Neural cell (in vitro differentiated cells): ENCODE results near the gene DPP6. TPM values are rescaled to one million over a fixed set of nuclear protein-coding genes. Genes with fewer than 3 reads are reported as not detected.

Experiments used
- H2AFZ ChIP-seq: fragments of 200-600, 300-800 bp; sonication (generic), shearing (Covaris generic); 2 replicates; pipeline ENCODE4 v1.6.0; 2014; ENCODE audit warnings: low read depth, mild to moderate bottlenecking, antibody characterized with exemption, low read length, moderate library complexity
- H3F3A ChIP-seq: fragments of 200-600 bp; shearing (Covaris generic); 2 replicates; pipeline ENCODE4 v1.6.1; 2016; ENCODE audit warnings: mild to moderate bottlenecking, moderate library complexity, mixed read lengths, antibody characterized with exemption, low read length; ENCODE audit not compliant: insufficient read depth, poor library complexity, severe bottlenecking
- H3K27ac ChIP-seq: fragments of 200-600, 300-800 bp; sonication (generic), shearing (Covaris generic); 2 replicates; pipeline ENCODE4 v1.5.1; 2014; ENCODE audit warnings: mild to moderate bottlenecking, low read length, moderate library complexity
- H3K27me3 ChIP-seq: fragments of 300-800, 200-600 bp; sonication (generic), shearing (Covaris generic); 2 replicates; pipeline ENCODE4 v1.6.0; 2014; ENCODE audit warnings: mild to moderate bottlenecking, low read depth, low read length, moderate library complexity; ENCODE audit not compliant: insufficient read depth
- H3K36me3 ChIP-seq: fragments of 300-800, 200-600 bp; sonication (generic), shearing (Covaris generic); 2 replicates; pipeline ENCODE4 v1.5.1; 2014; ENCODE audit warnings: mild to moderate bottlenecking, antibody characterized with exemption, low read length, moderate library complexity; ENCODE audit not compliant: insufficient read depth
- H3K4me2 ChIP-seq: fragments of 300-800, 200-600 bp; sonication (generic), shearing (Covaris generic); 2 replicates; pipeline ENCODE4 v1.6.0; 2014; ENCODE audit warnings: mild to moderate bottlenecking, low read length
- H3K4me3 ChIP-seq: fragments of 300-800, 200-600 bp; sonication (generic), shearing (Covaris generic); 2 replicates; pipeline ENCODE4 v1.5.1; 2014; ENCODE audit warnings: mild to moderate bottlenecking, low read length, moderate library complexity
- H3K79me2 ChIP-seq: fragments of 200-600 bp; shearing (Covaris generic); replicated peaks from 2 replicates; pipeline ENCODE4 v1.6.0; 2014; ENCODE audit warnings: mild to moderate bottlenecking, low read length, moderate library complexity; ENCODE audit not compliant: insufficient read depth
- H3K9ac ChIP-seq: fragments of 300-800, 200-600 bp; sonication (generic), shearing (Covaris generic); 2 replicates; pipeline ENCODE4 v1.6.1; 2016; ENCODE audit warnings: mild to moderate bottlenecking, low read length, mixed read lengths
- H3K9me2 ChIP-seq: fragments of 200-600 bp; shearing (Covaris generic); 2 replicates; pipeline ENCODE4 v1.6.1; 2016; ENCODE audit warnings: mild to moderate bottlenecking, low read length, mixed read lengths; ENCODE audit not compliant: insufficient read depth
- H3K9me3 ChIP-seq: fragments of 200-600, 300-800 bp; sonication (generic), shearing (Covaris generic); 2 replicates; pipeline ENCODE4 v1.6.1; 2016; ENCODE audit warnings: mild to moderate bottlenecking, mixed run types, low read length, moderate library complexity, mixed read lengths
- H4K20me1 ChIP-seq: fragments of 200-600 bp; shearing (Covaris generic); 2 replicates; pipeline ENCODE4 v1.6.1; 2016; ENCODE audit warnings: mild to moderate bottlenecking, mixed run types; ENCODE audit not compliant: insufficient read depth
- EP300 ChIP-seq: fragments of 450-650 bp; conservative IDR thresholded peaks from 2 replicates; pipeline ENCODE4 v1.6.1; 2014; ENCODE audit warnings: antibody characterized with exemption, mild to moderate bottlenecking, moderate library complexity; ENCODE audit not compliant: poor library complexity, severe bottlenecking
- EZH2 ChIP-seq: fragments of 200-600, 300-800 bp; shearing (Covaris generic), sonication (generic); IDR thresholded peaks from 2 replicates; pipeline ENCODE4 v1.6.1; 2014; ENCODE audit warnings: antibody characterized with exemption, low read length, borderline replicate concordance, mild to moderate bottlenecking; ENCODE audit not compliant: insufficient read depth, poor library complexity, severe bottlenecking
- MXI1 ChIP-seq: fragments of 450-650 bp; conservative IDR thresholded peaks from 2 replicates; pipeline ENCODE4 v1.6.1; 2014; ENCODE audit warnings: antibody characterized with exemption, mild to moderate bottlenecking; ENCODE audit not compliant: poor library complexity, severe bottlenecking
- POLR2AphosphoS5 ChIP-seq: IDR thresholded peaks from 2 replicates; pipeline ENCODE4 v1.6.1; 2012
- RAD21 ChIP-seq: fragments of 450-650 bp; conservative IDR thresholded peaks from 2 replicates; pipeline ENCODE4 v1.6.1; 2014; ENCODE audit warnings: antibody characterized with exemption, mild to moderate bottlenecking, moderate library complexity
- SMC3 ChIP-seq: fragments of 450-650 bp; conservative IDR thresholded peaks from 2 replicates; pipeline ENCODE4 v1.6.1; 2014; ENCODE audit warnings: antibody characterized with exemption, mild to moderate bottlenecking, moderate library complexity; ENCODE audit not compliant: poor library complexity
- TAF1 ChIP-seq: IDR thresholded peaks from 2 replicates; pipeline ENCODE4 v1.6.1; 2012; ENCODE audit warnings: low read depth
- polyA plus RNA-seq: library from polyadenylated mRNA; depleted of rRNA; stranded (reverse); fragments of >200 nt; gene quantifications from 2 replicates; pipeline ENCODE4 v1.2.3, GENCODE V29; 2014
- TF ChIP-seq, protein P1 (sequence below): IDR thresholded peaks from 2 replicates; pipeline ENCODE4 v1.6.1; 2012; ENCODE audit warnings: borderline replicate concordance
- TF ChIP-seq, protein P2 (sequence below): fragments of 450-650 bp; IDR thresholded peaks from 2 replicates; pipeline ENCODE4 v1.5.1; 2014; ENCODE audit warnings: antibody characterized with exemption, mild to moderate bottlenecking, moderate library complexity; ENCODE audit not compliant: poor library complexity, severe bottlenecking

The DPP6 gene
- polyA plus RNA-seq, 1 donor from 2014 or later = 20.4 TPM

DNA sequence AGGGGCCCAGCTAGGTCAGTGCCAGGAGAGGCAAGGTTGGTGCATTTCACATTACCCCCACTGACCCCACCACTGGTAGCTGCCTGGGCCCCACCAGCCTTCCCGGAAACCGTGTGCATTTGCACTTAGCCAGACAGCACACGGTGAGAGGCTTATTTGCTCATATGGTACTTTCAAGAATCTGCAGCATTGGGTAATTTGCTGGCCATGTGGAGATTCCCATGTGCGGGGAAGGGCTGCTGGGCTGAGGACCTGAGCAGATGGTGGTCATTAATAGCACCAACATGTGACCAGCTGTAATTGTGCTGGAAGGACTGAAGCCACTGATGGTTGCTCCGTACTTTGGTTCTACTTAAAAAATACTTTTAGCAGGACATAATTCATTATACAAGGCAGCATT, 323.8 kb downstream of the DPP6 start:
- Histone ChIP-seq H4K20me1 (no peaks in the 10 kb centered on the region), H3K36me3 (no peaks in the 10 kb centered on the region), H3K9me2 (no peaks in the 10 kb centered on the region), H2AFZ (no peak overlapping the region), H3K9me3 (no peaks in the 10 kb centered on the region), H3F3A (no peaks in the 10 kb centered on the region), H3K79me2 (no peaks in the 10 kb centered on the region), H3K4me2 (no peak overlapping the region), H3K27ac (no peak overlapping the region), H3K9ac (no peak overlapping the region), H3K27me3 (no peaks in the 10 kb centered on the region), H3K4me3 (no peak overlapping the region)
- no peak for TF ChIP-seq MXI1
- TF ChIP-seq, protein P1, sequence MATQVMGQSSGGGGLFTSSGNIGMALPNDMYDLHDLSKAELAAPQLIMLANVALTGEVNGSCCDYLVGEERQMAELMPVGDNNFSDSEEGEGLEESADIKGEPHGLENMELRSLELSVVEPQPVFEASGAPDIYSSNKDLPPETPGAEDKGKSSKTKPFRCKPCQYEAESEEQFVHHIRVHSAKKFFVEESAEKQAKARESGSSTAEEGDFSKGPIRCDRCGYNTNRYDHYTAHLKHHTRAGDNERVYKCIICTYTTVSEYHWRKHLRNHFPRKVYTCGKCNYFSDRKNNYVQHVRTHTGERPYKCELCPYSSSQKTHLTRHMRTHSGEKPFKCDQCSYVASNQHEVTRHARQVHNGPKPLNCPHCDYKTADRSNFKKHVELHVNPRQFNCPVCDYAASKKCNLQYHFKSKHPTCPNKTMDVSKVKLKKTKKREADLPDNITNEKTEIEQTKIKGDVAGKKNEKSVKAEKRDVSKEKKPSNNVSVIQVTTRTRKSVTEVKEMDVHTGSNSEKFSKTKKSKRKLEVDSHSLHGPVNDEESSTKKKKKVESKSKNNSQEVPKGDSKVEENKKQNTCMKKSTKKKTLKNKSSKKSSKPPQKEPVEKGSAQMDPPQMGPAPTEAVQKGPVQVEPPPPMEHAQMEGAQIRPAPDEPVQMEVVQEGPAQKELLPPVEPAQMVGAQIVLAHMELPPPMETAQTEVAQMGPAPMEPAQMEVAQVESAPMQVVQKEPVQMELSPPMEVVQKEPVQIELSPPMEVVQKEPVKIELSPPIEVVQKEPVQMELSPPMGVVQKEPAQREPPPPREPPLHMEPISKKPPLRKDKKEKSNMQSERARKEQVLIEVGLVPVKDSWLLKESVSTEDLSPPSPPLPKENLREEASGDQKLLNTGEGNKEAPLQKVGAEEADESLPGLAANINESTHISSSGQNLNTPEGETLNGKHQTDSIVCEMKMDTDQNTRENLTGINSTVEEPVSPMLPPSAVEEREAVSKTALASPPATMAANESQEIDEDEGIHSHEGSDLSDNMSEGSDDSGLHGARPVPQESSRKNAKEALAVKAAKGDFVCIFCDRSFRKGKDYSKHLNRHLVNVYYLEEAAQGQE = no peak

DNA sequence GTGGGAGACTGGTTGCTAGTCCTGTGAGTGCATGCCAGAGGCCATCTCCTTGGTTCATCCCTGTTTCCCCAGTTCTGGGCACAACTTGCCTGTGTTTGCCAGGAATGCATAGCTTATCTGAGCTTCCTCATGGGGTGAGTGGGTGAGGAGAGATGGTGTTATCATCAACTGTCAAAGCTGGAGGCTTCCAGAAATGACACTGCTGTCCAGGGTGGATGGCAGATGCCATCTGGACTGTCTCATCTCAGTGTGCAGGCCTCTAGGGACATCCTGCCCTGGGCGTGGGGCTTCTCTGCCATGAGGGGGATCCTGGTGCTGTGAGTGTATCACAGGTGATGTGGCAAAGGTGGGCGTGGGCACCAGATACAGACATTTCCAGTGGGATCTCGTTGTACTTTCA, 328.6 kb downstream of the DPP6 start:
- Histone ChIP-seq H3K4me3 (no peak overlapping the region), H3F3A (no peaks in the 10 kb centered on the region), H3K4me2 (no peak overlapping the region), H3K9me2 (no peaks in the 10 kb centered on the region), H3K36me3 (no peaks in the 10 kb centered on the region), H3K9me3 (no peaks in the 10 kb centered on the region), H2AFZ (no peak overlapping the region), H3K79me2 (no peaks in the 10 kb centered on the region), H3K27me3 (no peaks in the 10 kb centered on the region), H3K27ac (no peak overlapping the region), H3K9ac (no peak overlapping the region), H4K20me1 (no peaks in the 10 kb centered on the region)
- TF ChIP-seq EP300 = no peak
- TF ChIP-seq MXI1 = no peak
- TF ChIP-seq RAD21 = no peak
- TF ChIP-seq TAF1 = no peak

DNA sequence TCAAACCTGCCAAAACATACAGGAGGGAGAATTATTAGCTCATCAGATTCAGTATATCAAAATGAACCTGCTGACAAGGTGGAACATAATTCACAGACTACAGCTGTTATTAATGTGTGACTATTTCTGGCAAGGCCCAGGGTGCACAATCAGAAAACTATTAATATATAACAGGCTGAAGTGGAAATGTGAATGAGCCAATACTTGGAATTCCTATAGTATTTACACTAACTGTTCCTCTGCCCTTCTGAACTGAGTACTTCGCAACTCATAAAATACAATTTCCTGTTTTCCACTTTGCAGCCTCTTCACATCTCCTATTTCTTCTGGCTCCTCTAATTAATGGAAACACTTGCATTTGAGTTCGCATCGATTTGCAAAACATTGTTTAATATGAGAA, 330.8 kb downstream of the DPP6 start:
- H3K9ac ChIP-seq = no peak overlapping the region
- no peaks in the 10 kb centered on the region for H3K79me2 ChIP-seq
- H3K4me2 ChIP-seq = no peak overlapping the region
- H2AFZ ChIP-seq = no peak overlapping the region
- no peak overlapping the region for H3K4me3 ChIP-seq
- H3K27ac ChIP-seq = no peak overlapping the region
- no peaks in the 10 kb centered on the region for H4K20me1 ChIP-seq
- H3K9me2 ChIP-seq = no peaks in the 10 kb centered on the region
- no peaks in the 10 kb centered on the region for H3K27me3 ChIP-seq
- H3F3A ChIP-seq = no peaks in the 10 kb centered on the region
- no peak for TF ChIP-seq TAF1
- TF ChIP-seq, protein P1 = no peak
- no peak for TF ChIP-seq EP300
- no peak for TF ChIP-seq EZH2
- TF ChIP-seq, protein P2, sequence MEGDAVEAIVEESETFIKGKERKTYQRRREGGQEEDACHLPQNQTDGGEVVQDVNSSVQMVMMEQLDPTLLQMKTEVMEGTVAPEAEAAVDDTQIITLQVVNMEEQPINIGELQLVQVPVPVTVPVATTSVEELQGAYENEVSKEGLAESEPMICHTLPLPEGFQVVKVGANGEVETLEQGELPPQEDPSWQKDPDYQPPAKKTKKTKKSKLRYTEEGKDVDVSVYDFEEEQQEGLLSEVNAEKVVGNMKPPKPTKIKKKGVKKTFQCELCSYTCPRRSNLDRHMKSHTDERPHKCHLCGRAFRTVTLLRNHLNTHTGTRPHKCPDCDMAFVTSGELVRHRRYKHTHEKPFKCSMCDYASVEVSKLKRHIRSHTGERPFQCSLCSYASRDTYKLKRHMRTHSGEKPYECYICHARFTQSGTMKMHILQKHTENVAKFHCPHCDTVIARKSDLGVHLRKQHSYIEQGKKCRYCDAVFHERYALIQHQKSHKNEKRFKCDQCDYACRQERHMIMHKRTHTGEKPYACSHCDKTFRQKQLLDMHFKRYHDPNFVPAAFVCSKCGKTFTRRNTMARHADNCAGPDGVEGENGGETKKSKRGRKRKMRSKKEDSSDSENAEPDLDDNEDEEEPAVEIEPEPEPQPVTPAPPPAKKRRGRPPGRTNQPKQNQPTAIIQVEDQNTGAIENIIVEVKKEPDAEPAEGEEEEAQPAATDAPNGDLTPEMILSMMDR = no peak
- TF ChIP-seq MXI1 = no peak
- no peak for TF ChIP-seq RAD21
- no peak for TF ChIP-seq SMC3
- TF ChIP-seq POLR2AphosphoS5 = no peak
- no peaks in the 10 kb centered on the region for H3K36me3 ChIP-seq
- H3K9me3 ChIP-seq = no peaks in the 10 kb centered on the region
